Measurements from ENCODE around the gene PDHB. TPM values are rescaled to one million over a fixed set of nuclear protein-coding genes. Genes with fewer than 3 reads are reported as not detected.

Gene PDHB
- total and polyA plus RNA-seq, 10 of the 15 experiments (the other 5 are each of a cell fraction or from before 2014, with no cell fraction given), result 62.9 to 224 (median 93.2) TPM

GRCh38 chr3:58388550-58389091 lies 45.0 kb downstream of the PDHB start (continued):
- TF ChIP-seq, protein P1, sequence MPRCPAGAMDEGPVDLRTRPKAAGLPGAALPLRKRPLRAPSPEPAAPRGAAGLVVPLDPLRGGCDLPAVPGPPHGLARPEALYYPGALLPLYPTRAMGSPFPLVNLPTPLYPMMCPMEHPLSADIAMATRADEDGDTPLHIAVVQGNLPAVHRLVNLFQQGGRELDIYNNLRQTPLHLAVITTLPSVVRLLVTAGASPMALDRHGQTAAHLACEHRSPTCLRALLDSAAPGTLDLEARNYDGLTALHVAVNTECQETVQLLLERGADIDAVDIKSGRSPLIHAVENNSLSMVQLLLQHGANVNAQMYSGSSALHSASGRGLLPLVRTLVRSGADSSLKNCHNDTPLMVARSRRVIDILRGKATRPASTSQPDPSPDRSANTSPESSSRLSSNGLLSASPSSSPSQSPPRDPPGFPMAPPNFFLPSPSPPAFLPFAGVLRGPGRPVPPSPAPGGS (IDR thresholded peaks at IDR 0.05; ENCODE audit: borderline replicate concordance, insufficient read depth, low read depth, low read length, poor library complexity, severe bottlenecking), result no peak
- TF ChIP-seq EP300 (IDR thresholded peaks at IDR 0.05; ENCODE audit: borderline replicate concordance in 1 of 2, control insufficient read depth in 1 of 2, low read depth in 2 of 2, low read length in 2 of 2) (no peak), CREB1 (IDR thresholded peaks at IDR 0.05; ENCODE audit: low read depth) (no peak), WRNIP1 (IDR thresholded peaks at IDR 0.05; ENCODE audit: borderline replicate concordance, low read depth, low read length) (no peak), ZNF384 (IDR thresholded peaks at IDR 0.05; ENCODE audit: borderline replicate concordance, low read depth, low read length) (no peak), TARDBP (IDR thresholded peaks at IDR 0.05; ENCODE audit: borderline replicate concordance) (no peak), SP1 (IDR thresholded peaks at IDR 0.05; ENCODE audit: low read depth, low read length) (no peak), SRF (IDR thresholded peaks at IDR 0.05; ENCODE audit: low read depth in 2 of 2, low read length in 2 of 2) (no peak), PAX8 (IDR thresholded peaks at IDR 0.05) (no peak), ZBTB11 (CRISPR knock-in tag; IDR thresholded peaks at IDR 0.05) (no peak), ZBED1 (IDR thresholded peaks at IDR 0.05; ENCODE audit: borderline replicate concordance) (no peak), HDGF (IDR thresholded peaks at IDR 0.05) (no peak)

All from GM12878 (cell line).